IMR-90 (cell line): ENCODE results near the gene HNRNPLL. TPM values are rescaled to one million over a fixed set of nuclear protein-coding genes. Genes with fewer than 3 reads are reported as not detected.

Source experiments
- ATAC-seq: fragments of 200-7000 bp; cut with Tn5 transposase; 2 replicates; pipeline ENCODE4 v1.9.1; 2020; ENCODE audit warnings: low read depth, mild to moderate bottlenecking, moderate library complexity
- BruUV-seq: library from RNA; stranded (reverse); fragments of 400-500 nt; replicated peaks from 2 replicates; lab custom pipeline; 2021; lab: Mats Ljungman, UMichigan
- CTCF ChIA-PET: fragments of 300-600 bp; formaldehyde crosslinking; extraction: SDS; loops from one replicate; lab custom pipeline; 2021; ENCODE audit warnings: antibody characterized with exemption; lab: Yijun Ruan, JAX
- POLR2A ChIA-PET: fragments of 300-600 bp; sonication (Branson Sonifier 250); formaldehyde crosslinking; loops from one replicate; lab custom pipeline; 2022; ENCODE audit warnings: antibody characterized with exemption; ENCODE audit not compliant: unreplicated experiment; lab: Charles Lee
- DNase-seq: peaks from one replicate; pipeline ENCODE4 v3.0.0; 2013
- H2AFZ ChIP-seq: replicated peaks from 2 replicates; pipeline ENCODE3; 2013; ENCODE audit warnings: low read length, mild to moderate bottlenecking; ENCODE audit not compliant: poor library complexity
- H2AK5ac ChIP-seq: 2 replicates; pipeline ENCODE4 v1.6.1; 2013; ENCODE audit warnings: low read depth, low read length, inconsistent platforms
- H2AK9ac ChIP-seq: replicated peaks from 2 replicates; pipeline ENCODE3; 2013; ENCODE audit warnings: mild to moderate bottlenecking, low read depth, low read length, moderate library complexity; ENCODE audit not compliant: poor library complexity
- H2BK120ac ChIP-seq: 2 replicates; pipeline ENCODE4 v1.6.1; 2013; ENCODE audit warnings: low read depth, low read length, inconsistent platforms
- H2BK15ac ChIP-seq: 3 replicates; pipeline ENCODE4 v1.6.1; 2013; ENCODE audit warnings: low read depth, low read length, inconsistent platforms
- H2BK20ac ChIP-seq: 2 replicates; pipeline ENCODE4 v1.6.1; 2013; ENCODE audit warnings: low read depth, mild to moderate bottlenecking, inconsistent platforms, low read length, moderate library complexity
- H2BK5ac ChIP-seq: 2 replicates; pipeline ENCODE4 v1.6.1; 2013; ENCODE audit warnings: mild to moderate bottlenecking, low read depth, low read length, inconsistent platforms; ENCODE audit not compliant: poor library complexity, severe bottlenecking
- H3K14ac ChIP-seq: replicated peaks from 2 replicates; pipeline ENCODE4 v1.6.1; 2013; ENCODE audit warnings: low read depth, low read length, inconsistent platforms
- H3K18ac ChIP-seq: 2 replicates; pipeline ENCODE4 v1.6.1; 2013; ENCODE audit warnings: low read depth, low read length, control low read depth
- H3K23ac ChIP-seq: 2 replicates; pipeline ENCODE4 v1.6.1; 2013; ENCODE audit warnings: low read depth, low read length, inconsistent platforms
- H3K27ac ChIP-seq: 2 replicates; pipeline ENCODE4 v1.5.1; 2013; ENCODE audit warnings: mild to moderate bottlenecking, control low read depth, low read length; ENCODE audit not compliant: insufficient read depth
- H3K27me3 ChIP-seq: 2 replicates; pipeline ENCODE4 v1.6.1; 2013; ENCODE audit warnings: low read length; ENCODE audit not compliant: control insufficient read depth, insufficient read depth
- H3K36me3 ChIP-seq: 2 replicates; pipeline ENCODE4 v1.6.1; 2013; ENCODE audit warnings: low read length, mixed read lengths; ENCODE audit not compliant: control insufficient read depth, insufficient read depth
- H3K4ac ChIP-seq: 2 replicates; pipeline ENCODE4 v1.6.1; 2013; ENCODE audit warnings: low read depth, low read length, inconsistent platforms
- H3K4me1 ChIP-seq: 2 replicates; pipeline ENCODE4 v1.6.1; 2013; ENCODE audit warnings: low read length, mixed read lengths; ENCODE audit not compliant: control insufficient read depth, insufficient read depth
- H3K4me2 ChIP-seq: 2 replicates; pipeline ENCODE4 v1.6.1; 2013; ENCODE audit warnings: low read depth, mild to moderate bottlenecking, control low read depth, low read length, moderate library complexity
- H3K4me3 ChIP-seq: 2 replicates; pipeline ENCODE4 v1.5.1; 2013; ENCODE audit warnings: low read depth, mild to moderate bottlenecking, control low read depth, low read length, moderate library complexity; ENCODE audit not compliant: insufficient read depth
- H3K56ac ChIP-seq: 2 replicates; pipeline ENCODE4 v1.6.1; 2013; ENCODE audit warnings: low read length, inconsistent platforms; ENCODE audit not compliant: insufficient read depth; ENCODE audit errors: extremely low read depth
- H3K79me1 ChIP-seq, 2 experiments: 2 replicates each; pipeline ENCODE4 v1.6.1; 2013; ENCODE audit warnings: low read length in 2 of 2, inconsistent platforms in 1 of 2, low read depth in 1 of 2
- H3K9ac ChIP-seq: 2 replicates; pipeline ENCODE4 v1.6.1; 2013; ENCODE audit warnings: low read depth, low read length, control low read depth
- H3K9me1 ChIP-seq: 2 replicates; pipeline ENCODE4 v1.6.1; 2013; ENCODE audit warnings: low read length, inconsistent platforms; ENCODE audit not compliant: insufficient read depth
- H3K9me3 ChIP-seq: 2 replicates; pipeline ENCODE4 v1.6.1; 2013; ENCODE audit warnings: low read length; ENCODE audit not compliant: control insufficient read depth, insufficient read depth
- H4K20me1 ChIP-seq: 2 replicates; pipeline ENCODE4 v1.6.1; 2013; ENCODE audit warnings: low read length, inconsistent platforms; ENCODE audit not compliant: insufficient read depth
- H4K5ac ChIP-seq: 2 replicates; pipeline ENCODE4 v1.6.1; 2013; ENCODE audit warnings: mild to moderate bottlenecking, low read depth, low read length, control low read depth
- H4K8ac ChIP-seq, 2 experiments: 2 replicates each; pipeline ENCODE4 v1.6.1; 2013; ENCODE audit warnings: low read depth in 2 of 2, low read length in 2 of 2, control low read depth in 1 of 2, inconsistent platforms in 1 of 2
- H4K91ac ChIP-seq: 2 replicates; pipeline ENCODE4 v1.6.1; 2013; ENCODE audit warnings: low read depth, low read length, inconsistent platforms; ENCODE audit not compliant: insufficient read depth
- BHLHE40 ChIP-seq: fragments of 150-350 bp; IDR thresholded peaks from 2 replicates; pipeline ENCODE4 v1.6.1; 2016; ENCODE audit warnings: mild to moderate bottlenecking, low read depth, low read length
- CEBPB ChIP-seq: IDR thresholded peaks from 2 replicates; pipeline ENCODE4 v1.6.1; 2012; ENCODE audit warnings: low read depth, low read length, improper control_type of control experiment
- CTCF ChIP-seq: conservative IDR thresholded peaks from 2 replicates; pipeline ENCODE4 v1.5.1; 2012; ENCODE audit warnings: mild to moderate bottlenecking, low read depth, low read length, improper control_type of control experiment
- ELK1 ChIP-seq: fragments of 150-350 bp; IDR thresholded peaks from 2 replicates; pipeline ENCODE4 v1.6.1; 2016; ENCODE audit warnings: low read depth, mild to moderate bottlenecking, low read length, moderate library complexity, borderline replicate concordance
- FOS ChIP-seq: fragments of 150-350 bp; IDR thresholded peaks from 2 replicates; pipeline ENCODE4 v1.6.1; 2016; ENCODE audit warnings: low read depth, low read length
- MAFK ChIP-seq: IDR thresholded peaks from 2 replicates; pipeline ENCODE4 v1.6.1; 2012; ENCODE audit warnings: low read depth, low read length, improper control_type of control experiment
- MAZ ChIP-seq: IDR thresholded peaks from 2 replicates; pipeline ENCODE4 v1.6.1; 2012; ENCODE audit warnings: low read depth, mild to moderate bottlenecking, low read length, improper control_type of control experiment, moderate library complexity, borderline replicate concordance
- NFE2L2 ChIP-seq: fragments of 150-350 bp; IDR thresholded peaks from 2 replicates; pipeline ENCODE4 v1.6.1; 2016; ENCODE audit warnings: low read depth, mild to moderate bottlenecking, low read length
- POLR2A ChIP-seq: IDR thresholded peaks from 2 replicates; pipeline ENCODE4 v1.6.1; 2012; ENCODE audit warnings: mild to moderate bottlenecking, low read depth, low read length
- RCOR1 ChIP-seq: IDR thresholded peaks from 2 replicates; pipeline ENCODE4 v1.6.1; 2012; ENCODE audit warnings: mild to moderate bottlenecking, low read length, improper control_type of control experiment; ENCODE audit not compliant: insufficient replicate concordance
- RFX5 ChIP-seq: IDR thresholded peaks from 2 replicates; pipeline ENCODE4 v1.8.0; 2012; ENCODE audit warnings: low read depth, mild to moderate bottlenecking, low read length, moderate library complexity
- SMC3 ChIP-seq: fragments of 150-350 bp; IDR thresholded peaks from 2 replicates; pipeline ENCODE4 v1.6.1; 2016; ENCODE audit warnings: low read depth, mild to moderate bottlenecking, antibody characterized with exemption, low read length, moderate library complexity
- USF2 ChIP-seq: fragments of 150-350 bp; IDR thresholded peaks from 2 replicates; pipeline ENCODE4 v1.6.1; 2017; ENCODE audit warnings: mild to moderate bottlenecking, antibody characterized with exemption, low read length, low read depth
- WGBS, 2 experiments: methylation state at CpG; one replicate each; pipeline versions ENCODE4 v1.1.5 to v1.1.7; 2013; ENCODE audit warnings: missing lambda C conversion rate in 2 of 2; ENCODE audit not compliant: insufficient read length in 1 of 2; ENCODE audit errors: extremely low coverage in 2 of 2; 5-methylcytosine and 5-hydroxymethylcytosine counted together
- dilution Hi-C: fragments of 300-500 bp; cut with HindIII; formaldehyde crosslinking; loops from one replicate; pipeline ENCODE4 v1.14.3; 2018; ENCODE audit warnings: low sequenced_read_pairs; ENCODE audit not compliant: unreplicated experiment
- in situ Hi-C: fragments of 300-500 bp; cut with MboI; formaldehyde crosslinking; loops from 3 replicates; pipeline ENCODE4 v1.14.3; 2019; ENCODE audit warnings: low sequenced_read_pairs, inconsistent platforms, mixed read lengths
- intact Hi-C: fragments of 100-400 bp; cut with micrococcal nuclease; formaldehyde crosslinking; loops from 2 replicates; pipeline ENCODE4 v1.10.0; 2022
- polyA plus RNA-seq, 3 experiments: library from polyadenylated mRNA; depleted of rRNA; stranded (reverse); fragments of >200 nt; gene quantifications; 2 replicates each; pipeline ENCODE4 v1.2.3, GENCODE V29; 2012; ENCODE audit warnings: low replicate concordance in 1 of 3
- total RNA-seq: library from RNA; depleted of rRNA; stranded (reverse); fragments of >200 nt; gene quantifications from 2 replicates; pipeline ENCODE4 v1.2.3, GENCODE V29; 2012

HNRNPLL gene
- total and polyA plus RNA-seq, 2 of the 4 experiments (the other 2 are of a cell fraction): 23.7 to 53.1 TPM

- ChIA-PET POLR2A (no interaction called here), CTCF (no interaction called here)
These were observed 27.0 kb upstream of the HNRNPLL start for GRCh38 chr2:38629684-38630083.

More at GRCh38 chr2:38629684-38630083, 27.0 kb upstream of the HNRNPLL start:
- H3K14ac ChIP-seq: no peak overlapping the region
- H4K91ac ChIP-seq: no peak overlapping the region
- no peaks in the 10 kb centered on the region for H3K79me1 ChIP-seq
- H3K9ac ChIP-seq: no peak overlapping the region
- H3K4me2 ChIP-seq: no peak overlapping the region
- H2BK15ac ChIP-seq: no peak overlapping the region
- no peak overlapping the region for H4K5ac ChIP-seq
- H3K36me3 ChIP-seq: no peaks in the 10 kb centered on the region
- H3K9me3 ChIP-seq: peaks cover 5% of the 10 kb centered on the region; the same call in 1 of the 2 replicates
- H3K4me1 ChIP-seq: no peaks in the 10 kb centered on the region
- no peaks in the 10 kb centered on the region for H3K9me1 ChIP-seq
- intact Hi-C loops (no loop called here), in situ Hi-C loops (no loop called here), dilution Hi-C loops (no loop called here)
- H3K27me3 ChIP-seq: peaks cover 14% of the 10 kb centered on the region
- H2AK9ac ChIP-seq: no peak overlapping the region
- no peak overlapping the region for H2AK5ac ChIP-seq
- ATAC-seq (no peak), DNase-seq (no peak)
- no peak overlapping the region for H3K18ac ChIP-seq
- no peak overlapping the region for H4K8ac ChIP-seq
- no peak overlapping the region for H3K56ac ChIP-seq
- WGBS, 2 experiments: 100% methylated on average over 1 of the region's 1 CpG; no CpG with 5 or more reads in 1 of the 2 experiments
- H3K27ac ChIP-seq: no peak overlapping the region
- TF ChIP-seq USF2: no peak
- no peak for TF ChIP-seq FOS
- no peak for TF ChIP-seq CEBPB
- no peak for TF ChIP-seq BHLHE40
- TF ChIP-seq ELK1: no peak
- TF ChIP-seq RFX5: no peak
- no peak for TF ChIP-seq NFE2L2
- TF ChIP-seq CTCF: no peak
- TF ChIP-seq RCOR1: no peak
- no peak for TF ChIP-seq MAZ
- no peak for TF ChIP-seq SMC3
- TF ChIP-seq POLR2A: no peak
- TF ChIP-seq MAFK: no peak
- H2AFZ ChIP-seq: no peak overlapping the region
- H2BK20ac ChIP-seq: no peak overlapping the region
- H3K23ac ChIP-seq: no peak overlapping the region
- H2BK120ac ChIP-seq: no peak overlapping the region
- BruUV-seq: no TSS peak
- no peaks in the 10 kb centered on the region for H4K20me1 ChIP-seq
- no peak overlapping the region for H3K4me3 ChIP-seq
- H2BK5ac ChIP-seq: no peak overlapping the region
- no peak overlapping the region for H3K4ac ChIP-seq
